Left renal cortex interstitium (tissue), 4 donors: ENCODE data around the gene TMOD3. TPM values are rescaled to one million over a fixed set of nuclear protein-coding genes. Genes with fewer than 3 reads are reported as not detected.

Source experiments
- polyA plus RNA-seq, 4 donors: library from polyadenylated mRNA; unstranded; fragments of 120-200 nt; gene quantifications; one replicate each; pipeline ENCODE4 v1.2.1, GENCODE V29; 2013; ENCODE audit not compliant: insufficient read length in 4 of 4

The TMOD3 gene
- polyA plus RNA-seq, 4 donors = 41.6 to 57.2 (median 48.2) TPM

Other genes with a start within 250 kb of the TMOD3 start
- 100 to 1,000 TPM in 1 of 4 donors, 10 to 100 TPM in 3; 36.9 to 102 (median 70.8) TPM for gene DMXL2, start 206.9 kb upstream of the TMOD3 start, polyA plus RNA-seq
- under 1 TPM in 3 of 4 donors, not detected in 1; 0.10 to 0.28 (median 0.25) TPM for gene SCG3, start 148.2 kb upstream of the TMOD3 start, polyA plus RNA-seq
- gene LYSMD2, start 92.0 kb upstream of the TMOD3 start, polyA plus RNA-seq = 1 to 10 TPM; 4.2 to 5.8 (median 4.7) TPM
- 1 to 10 TPM; 4.0 to 5.8 (median 4.3) TPM for gene TMOD2, start 78.1 kb upstream of the TMOD3 start, polyA plus RNA-seq
- 10 to 100 TPM; 29.4 to 40.6 (median 31.9) TPM for gene LEO1, start 142.1 kb downstream of the TMOD3 start, polyA plus RNA-seq
- gene MAPK6, start 189.6 kb downstream of the TMOD3 start, polyA plus RNA-seq = 10 to 100 TPM; 33.6 to 43.5 (median 36.8) TPM